Esophagus squamous epithelium (tissue), 4 donors: Measurements from ENCODE around the gene CAMK1D.

Source experiments
- CTCF ChIP-seq, 6 experiments: fragments of 450-650 bp in 4 of 6; fragments of 200-600 bp in 2 of 6; sonication (generic) in 2 of 6; IDR thresholded peaks; one replicate each; pipeline ENCODE4 v1.5.1; 2016 to 2019; ENCODE audit warnings: antibody characterized with exemption in 6 of 6, mild to moderate bottlenecking in 4 of 6, moderate library complexity in 4 of 6
- POLR2A ChIP-seq, 4 donors: fragments of 450-650 bp; IDR thresholded peaks; one replicate each; pipeline ENCODE4 v1.6.1; 2017; ENCODE audit warnings: antibody characterized with exemption in 4 of 4, mild to moderate bottlenecking in 4 of 4, moderate library complexity in 3 of 4

GRCh38 chr10:12549297-12549696 is 199.9 kb downstream of the CAMK1D start:
- no peak for TF ChIP-seq POLR2A (IDR thresholded peaks at IDR 0.05)
- TF ChIP-seq CTCF (IDR thresholded peaks at IDR 0.05), result no peak
